MM.1S (cell line): ENCODE measurements around the gene BIVM.

Experiments used
- DNase-seq: peaks from one replicate; pipeline ENCODE4 v3.0.0-alpha.2; 2015
- H2AFZ ChIP-seq: fragments of 300-600 bp; sonication (generic); 2 replicates; pipeline ENCODE4 v1.6.0; 2016; ENCODE audit warnings: antibody characterized with exemption, low read length
- H3F3A ChIP-seq: fragments of 300-600 bp; sonication (generic); 2 replicates; pipeline ENCODE4 v1.6.1; 2016; ENCODE audit warnings: mild to moderate bottlenecking, antibody characterized with exemption, low read length, moderate library complexity, mixed read lengths; ENCODE audit not compliant: insufficient read depth
- H3K27ac ChIP-seq: fragments of 300-600 bp; sonication (generic); 2 replicates; pipeline ENCODE4 v1.5.1; 2016; ENCODE audit warnings: mild to moderate bottlenecking, low read length
- H3K27me3 ChIP-seq: fragments of 300-600 bp; sonication (generic); replicated peaks from 2 replicates; pipeline ENCODE4 v1.6.0; 2016; ENCODE audit warnings: low read length; ENCODE audit not compliant: insufficient read depth
- H3K36me3 ChIP-seq: fragments of 300-600 bp; sonication (generic); replicated peaks from 2 replicates; pipeline ENCODE4 v1.6.1; 2016; ENCODE audit warnings: mild to moderate bottlenecking, low read length, mixed read lengths; ENCODE audit not compliant: insufficient read depth
- H3K4me1 ChIP-seq: fragments of 300-600 bp; sonication (generic); 2 replicates; pipeline ENCODE4 v1.6.1; 2016; ENCODE audit warnings: low read length, mixed read lengths
- H3K4me2 ChIP-seq: fragments of 300-600 bp; sonication (generic); 2 replicates; pipeline ENCODE4 v1.6.0; 2016; ENCODE audit warnings: low read depth, low read length
- H3K4me3 ChIP-seq: fragments of 300-600 bp; sonication (generic); 2 replicates; pipeline ENCODE4 v1.5.1; 2016; ENCODE audit warnings: low read length, mixed read lengths
- H3K79me2 ChIP-seq: fragments of 300-600 bp; sonication (generic); 2 replicates; pipeline ENCODE4 v1.6.1; 2016; ENCODE audit warnings: mixed run types, low read length, mixed read lengths
- H3K9ac ChIP-seq: fragments of 300-600 bp; sonication (generic); 2 replicates; pipeline ENCODE4 v1.6.1; 2016; ENCODE audit warnings: low read length, mixed read lengths
- H3K9me2 ChIP-seq: fragments of 300-600 bp; sonication (generic); replicated peaks from 2 replicates; pipeline ENCODE4 v1.6.1; 2016; ENCODE audit warnings: mild to moderate bottlenecking, low read length, mixed read lengths; ENCODE audit not compliant: insufficient read depth
- H3K9me3 ChIP-seq: fragments of 300-600 bp; sonication (generic); replicated peaks from 2 replicates; pipeline ENCODE4 v1.6.1; 2016; ENCODE audit warnings: mild to moderate bottlenecking, low read length, mixed read lengths; ENCODE audit not compliant: insufficient read depth
- H4K20me1 ChIP-seq: fragments of 300-600 bp; sonication (generic); 2 replicates; pipeline ENCODE4 v1.6.1; 2016; ENCODE audit warnings: mild to moderate bottlenecking, low read length, moderate library complexity, mixed read lengths; ENCODE audit not compliant: insufficient read depth
- EZH2 ChIP-seq: fragments of 300-600 bp; sonication (generic); optimal IDR thresholded peaks from 2 replicates; pipeline ENCODE3; 2017; ENCODE audit warnings: low read depth, mild to moderate bottlenecking, antibody characterized with exemption, low read length, mixed read lengths
- EZH2phosphoT487 ChIP-seq: fragments of 300-600 bp; sonication (generic); IDR thresholded peaks from 2 replicates; pipeline ENCODE4 v1.6.1; 2018; ENCODE audit warnings: antibody characterized with exemption, low read length
- TF ChIP-seq, protein P1 (sequence below): fragments of 300-600 bp; sonication (generic); IDR thresholded peaks from 2 replicates; pipeline ENCODE4 v1.5.1; 2016; ENCODE audit warnings: antibody characterized with exemption, low read length, mixed read lengths

BIVM gene

DNA sequence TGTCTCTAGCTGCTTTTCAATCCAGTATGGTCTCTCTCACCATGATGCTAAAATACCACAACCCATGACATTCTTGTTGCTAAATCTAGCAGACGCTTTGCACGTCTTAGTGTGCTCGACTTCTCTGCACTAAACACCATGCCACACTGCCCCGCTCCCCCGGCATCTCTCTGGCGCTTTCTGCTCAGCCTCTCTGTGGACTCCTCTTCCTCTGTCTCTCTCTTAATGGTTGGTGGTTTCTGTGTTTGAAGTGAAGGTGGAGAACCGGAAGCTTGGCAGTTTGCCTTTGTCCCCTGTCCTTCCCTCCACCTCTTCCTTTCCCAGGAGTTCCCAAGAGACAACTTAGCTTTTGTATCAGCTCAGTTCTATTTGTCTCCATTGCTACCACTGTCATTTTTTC, 55.8 kb downstream of the BIVM start:
- Histone ChIP-seq H3K36me3 (peaks cover 8% of the 10 kb centered on the region; the same call in 1 of the 2 replicates), H3K27me3 (no peaks in the 10 kb centered on the region), H4K20me1 (no peaks in the 10 kb centered on the region), H3K79me2 (no peaks in the 10 kb centered on the region), H3K4me2 (no peak overlapping the region), H2AFZ (no peak overlapping the region), H3K4me1 (no peaks in the 10 kb centered on the region), H3F3A (no peaks in the 10 kb centered on the region), H3K9ac (no peak overlapping the region), H3K27ac (no peak overlapping the region), H3K9me2 (no peaks in the 10 kb centered on the region), H3K4me3 (no peak overlapping the region), H3K9me3 (no peaks in the 10 kb centered on the region)
- TF ChIP-seq, protein P1, sequence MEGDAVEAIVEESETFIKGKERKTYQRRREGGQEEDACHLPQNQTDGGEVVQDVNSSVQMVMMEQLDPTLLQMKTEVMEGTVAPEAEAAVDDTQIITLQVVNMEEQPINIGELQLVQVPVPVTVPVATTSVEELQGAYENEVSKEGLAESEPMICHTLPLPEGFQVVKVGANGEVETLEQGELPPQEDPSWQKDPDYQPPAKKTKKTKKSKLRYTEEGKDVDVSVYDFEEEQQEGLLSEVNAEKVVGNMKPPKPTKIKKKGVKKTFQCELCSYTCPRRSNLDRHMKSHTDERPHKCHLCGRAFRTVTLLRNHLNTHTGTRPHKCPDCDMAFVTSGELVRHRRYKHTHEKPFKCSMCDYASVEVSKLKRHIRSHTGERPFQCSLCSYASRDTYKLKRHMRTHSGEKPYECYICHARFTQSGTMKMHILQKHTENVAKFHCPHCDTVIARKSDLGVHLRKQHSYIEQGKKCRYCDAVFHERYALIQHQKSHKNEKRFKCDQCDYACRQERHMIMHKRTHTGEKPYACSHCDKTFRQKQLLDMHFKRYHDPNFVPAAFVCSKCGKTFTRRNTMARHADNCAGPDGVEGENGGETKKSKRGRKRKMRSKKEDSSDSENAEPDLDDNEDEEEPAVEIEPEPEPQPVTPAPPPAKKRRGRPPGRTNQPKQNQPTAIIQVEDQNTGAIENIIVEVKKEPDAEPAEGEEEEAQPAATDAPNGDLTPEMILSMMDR = no peak
- TF ChIP-seq EZH2 = no peak
- no peak for TF ChIP-seq EZH2phosphoT487
- no peak for DNase-seq

DNA sequence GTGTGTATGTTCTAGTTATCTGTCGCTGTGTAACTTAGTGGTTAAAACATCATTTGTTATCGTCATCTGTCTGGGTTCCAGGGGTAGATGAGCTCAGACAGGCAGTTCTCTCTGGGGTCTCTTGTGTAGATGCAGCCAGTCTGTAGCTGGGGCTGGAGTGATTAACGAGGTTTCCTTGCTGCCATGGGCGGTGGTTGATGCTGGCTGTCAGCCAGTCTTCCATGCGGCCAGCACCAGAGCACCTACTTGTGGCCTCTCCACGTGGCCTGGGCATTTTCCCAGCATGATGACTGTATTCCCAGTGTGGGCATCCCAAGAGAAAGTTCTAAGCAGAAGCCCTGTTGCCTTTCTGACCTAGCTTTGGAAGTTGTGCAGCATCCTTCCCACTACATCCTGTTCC, 57.6 kb downstream of the BIVM start:
- H3K27ac ChIP-seq = no peak overlapping the region
- H3K9me2 ChIP-seq = no peaks in the 10 kb centered on the region
- no peaks in the 10 kb centered on the region for H3K79me2 ChIP-seq
- H3K4me1 ChIP-seq = no peaks in the 10 kb centered on the region
- H3K4me3 ChIP-seq = no peak overlapping the region
- H3K9me3 ChIP-seq = no peaks in the 10 kb centered on the region
- TF ChIP-seq EZH2 = no peak
- TF ChIP-seq, protein P1 = no peak
- no peak for TF ChIP-seq EZH2phosphoT487
- H3K4me2 ChIP-seq = no peak overlapping the region
- no peak overlapping the region for H2AFZ ChIP-seq
- H3K36me3 ChIP-seq = peaks cover 11% of the 10 kb centered on the region; the same call in 1 of the 2 replicates
- no peaks in the 10 kb centered on the region for H3K27me3 ChIP-seq
- no peaks in the 10 kb centered on the region for H3F3A ChIP-seq
- DNase-seq = no peak
- H3K9ac ChIP-seq = no peak overlapping the region
- H4K20me1 ChIP-seq = no peaks in the 10 kb centered on the region

DNA sequence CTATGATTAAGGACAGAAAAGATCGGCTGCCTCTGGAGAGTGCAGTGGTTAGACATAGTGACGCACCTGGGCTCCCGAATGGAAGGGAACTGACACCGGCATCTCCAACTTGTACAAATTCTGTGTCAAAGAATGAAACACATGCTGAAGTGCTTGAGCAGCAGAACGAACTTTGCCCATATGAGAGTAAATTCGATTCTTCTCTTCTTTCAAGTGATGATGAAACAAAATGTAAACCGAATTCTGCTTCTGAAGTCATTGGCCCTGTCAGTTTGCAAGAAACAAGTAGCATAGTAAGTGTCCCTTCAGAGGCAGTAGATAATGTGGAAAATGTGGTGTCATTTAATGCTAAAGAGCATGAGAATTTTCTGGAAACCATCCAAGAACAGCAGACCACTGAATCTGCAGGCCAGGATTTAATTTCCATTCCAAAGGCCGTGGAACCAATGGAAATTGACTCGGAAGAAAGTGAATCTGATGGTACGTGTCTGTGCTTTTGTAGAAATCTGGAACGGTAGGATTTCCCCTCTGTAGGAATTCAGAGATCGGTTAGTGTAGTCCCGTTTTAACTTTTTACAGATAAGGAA, 63.8 kb downstream of the BIVM start:
- Histone ChIP-seq H2AFZ (no peak overlapping the region), H3K79me2 (no peaks in the 10 kb centered on the region), H3K4me3 (no peak overlapping the region), H3K9ac (no peak overlapping the region), H3F3A (no peaks in the 10 kb centered on the region), H3K27ac (no peak overlapping the region), H3K27me3 (no peaks in the 10 kb centered on the region), H3K9me2 (no peaks in the 10 kb centered on the region), H3K4me1 (no peaks in the 10 kb centered on the region), H3K36me3 (peaks cover 15% of the 10 kb centered on the region; the same call in 1 of the 2 replicates), H3K9me3 (no peaks in the 10 kb centered on the region), H4K20me1 (no peaks in the 10 kb centered on the region), H3K4me2 (no peak overlapping the region)
- no peak for DNase-seq
- TF ChIP-seq EZH2phosphoT487 (no peak), EZH2 (no peak)
- TF ChIP-seq, protein P1 = no peak
